GM21526 (cell line): ENCODE results near the gene RNF215.

Experiments
- ATAC-seq: cut with Tn5 transposase; IDR thresholded peaks from one replicate; pipeline ENCODE4 v1.9.1; 2021; ENCODE audit warnings: moderate library complexity; ENCODE audit not compliant: unreplicated experiment, low FRiP score

Gene RNF215

DNA sequence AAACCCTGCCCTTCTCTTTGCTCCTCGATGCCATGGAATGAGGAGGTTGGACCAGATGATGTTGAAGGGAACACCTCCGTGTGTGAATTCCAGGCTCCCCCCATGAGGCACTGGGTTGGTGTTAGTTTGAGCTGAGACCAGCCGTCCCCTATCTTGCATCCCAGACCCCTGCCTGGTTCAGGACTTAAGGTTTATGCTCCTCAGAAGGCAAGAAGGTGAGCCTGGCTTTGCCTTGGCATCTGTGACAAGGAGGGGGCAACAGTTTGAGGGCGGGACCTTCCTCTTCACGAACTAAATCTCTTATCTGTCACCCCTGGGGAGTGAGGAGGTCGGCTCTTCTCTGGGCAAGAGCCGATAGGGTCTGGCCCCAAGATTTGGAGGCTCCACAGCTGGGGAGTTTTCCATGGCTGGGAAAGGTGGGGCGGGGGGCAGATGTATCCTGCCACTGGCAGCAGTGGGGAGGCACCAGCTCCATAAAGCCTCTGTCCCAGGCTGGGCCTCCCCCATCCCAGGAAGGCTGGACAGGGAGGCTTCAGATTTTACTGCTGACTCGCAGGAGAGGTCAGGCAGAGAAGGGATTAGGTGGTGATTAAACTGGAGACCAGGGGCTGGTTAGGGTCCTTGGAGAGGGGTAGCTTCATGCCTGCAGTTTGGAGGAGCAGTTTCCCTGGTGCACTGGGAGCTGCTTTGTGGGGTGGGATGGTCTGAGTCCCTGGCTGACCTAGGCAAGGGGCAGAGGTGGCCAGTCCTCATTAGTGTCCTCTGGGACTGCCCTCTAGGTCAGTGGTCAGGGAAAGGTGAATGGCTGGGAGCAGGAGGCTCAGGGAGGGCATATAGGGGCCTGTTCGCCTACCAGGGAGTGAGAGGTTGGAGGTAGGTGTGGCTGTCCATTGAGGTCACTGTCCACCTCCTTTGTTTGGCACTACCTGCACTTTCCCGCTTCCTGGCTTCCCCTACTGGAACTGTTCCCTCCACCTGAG is 10.7 kb upstream of the RNF215 start:
- ATAC-seq = no peak

- ATAC-seq = no peak
These were observed 9.9 kb upstream of the RNF215 start, which contains the start of gene SEC14L2 for GRCh38 chr22:30396871-30397655. TSS of gene SEC14L2 (plus strand) at chr22:30397018. CDS start at chr22:30397117, 99 bp downstream.

- no peak for ATAC-seq
These were observed 6.7 kb upstream of the RNF215 start for GRCh38 chr22:30393885-30394284.

- ATAC-seq = no peak
These were observed 6.1 kb upstream of the RNF215 start for GRCh38 chr22:30393322-30393680.

- no peak for ATAC-seq
These were observed 5.6 kb upstream of the RNF215 start for GRCh38 chr22:30392661-30393321.

DNA sequence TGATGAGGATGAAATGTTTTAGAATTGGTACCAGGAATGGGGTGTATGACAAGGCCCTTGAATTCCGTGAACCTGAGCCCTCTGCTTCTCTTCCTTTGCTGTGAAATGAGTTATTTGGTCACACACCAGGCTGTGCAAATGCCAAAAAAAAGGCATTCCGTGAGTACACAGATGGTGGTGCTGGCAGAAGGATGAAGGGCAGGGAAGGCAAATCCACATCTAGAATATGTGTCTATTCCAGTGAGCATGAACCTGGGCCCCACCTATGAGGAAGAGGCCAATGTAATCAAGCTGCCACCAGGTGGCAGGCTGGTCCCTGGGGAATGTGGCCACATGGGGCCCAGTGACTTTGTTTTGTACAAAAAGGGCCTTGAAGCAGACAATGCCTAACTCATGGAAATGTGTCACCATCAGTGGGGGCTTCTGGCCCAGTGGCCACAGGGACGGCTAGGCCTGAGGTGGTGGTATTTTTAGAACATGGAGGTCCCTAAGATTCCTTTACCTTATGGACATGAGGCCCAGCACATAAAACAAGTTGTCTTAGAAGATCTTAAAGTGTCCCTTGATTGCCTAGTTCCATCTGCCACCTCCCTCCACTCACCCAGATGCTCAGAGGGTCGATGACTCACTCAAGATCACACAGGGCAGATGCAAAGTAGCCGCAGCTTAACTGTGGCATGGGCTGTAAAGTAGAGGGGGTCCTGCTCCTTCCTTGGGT is 3.9 kb upstream of the RNF215 start:
- no peak for ATAC-seq

DNA sequence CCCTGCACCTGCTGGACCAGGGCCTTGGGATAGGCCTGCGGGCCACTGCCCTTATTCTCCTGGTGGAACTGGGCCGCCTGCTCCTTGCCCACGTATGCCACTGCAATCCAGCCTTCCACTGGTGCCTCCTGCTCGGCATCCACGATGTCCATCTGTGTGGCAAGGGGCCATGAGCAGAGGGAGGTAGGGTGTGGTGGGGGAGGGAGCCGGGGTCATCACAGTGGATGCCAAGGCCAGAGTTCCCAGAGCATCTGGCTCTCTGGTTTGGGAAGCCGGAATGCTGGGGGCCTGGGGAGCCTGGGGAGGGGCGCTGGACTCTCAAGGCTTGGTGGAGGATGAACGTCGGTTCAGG is 627 bp downstream of the RNF215 start:
- no peak for ATAC-seq

DNA sequence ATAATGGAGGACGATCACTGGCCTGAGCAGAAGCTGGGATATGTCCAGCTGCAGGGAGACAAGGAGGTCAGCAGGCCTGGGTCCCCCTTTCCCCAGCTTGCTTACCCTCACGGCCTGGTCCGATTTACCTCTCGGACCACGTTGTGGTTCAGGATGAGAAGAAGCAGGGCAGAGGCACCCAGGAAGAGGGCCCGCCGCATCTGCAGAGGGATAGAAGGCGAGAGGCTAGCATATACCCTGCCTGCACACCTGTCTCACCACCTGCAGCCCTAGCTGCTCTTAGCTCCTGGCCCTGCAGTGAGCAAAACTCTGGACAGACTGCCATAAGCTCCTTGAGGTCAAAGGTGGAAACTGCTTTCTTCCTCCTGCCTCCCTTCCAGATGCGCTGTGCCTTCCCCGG is 1.3 kb downstream of the RNF215 start:
- no peak for ATAC-seq

GRCh38 chr22:30383061-30383460 is 4.2 kb downstream of the RNF215 start:
- ATAC-seq = no peak

DNA sequence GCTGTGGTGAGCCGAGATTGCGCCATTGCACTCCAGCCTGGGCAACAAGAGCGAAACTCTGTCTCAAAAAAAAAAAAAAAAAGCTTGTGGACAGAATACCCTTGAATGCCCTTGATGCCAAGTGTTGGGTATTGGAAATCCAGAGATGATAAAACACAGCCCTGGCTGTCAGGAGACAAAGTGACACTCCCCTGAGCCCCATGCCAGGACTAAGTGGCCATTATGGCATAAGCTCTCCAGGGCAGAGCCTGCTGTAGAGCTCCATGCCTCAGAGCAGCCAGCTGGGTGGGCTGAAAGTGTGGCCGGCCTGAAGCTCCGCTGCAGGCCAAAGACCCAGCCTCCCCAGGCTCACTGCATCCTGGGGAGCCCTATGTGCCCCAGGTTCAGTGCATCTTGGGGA is 4.9 kb downstream of the RNF215 start:
- no peak for ATAC-seq

- no peak for ATAC-seq
These were observed 5.9 kb downstream of the RNF215 start for GRCh38 chr22:30381264-30381663.

GRCh38 chr22:30380011-30380410 is 7.2 kb downstream of the RNF215 start:
- no peak for ATAC-seq

- no peak for ATAC-seq
These were observed 11.8 kb downstream of the RNF215 start for GRCh38 chr22:30375312-30375849.

DNA sequence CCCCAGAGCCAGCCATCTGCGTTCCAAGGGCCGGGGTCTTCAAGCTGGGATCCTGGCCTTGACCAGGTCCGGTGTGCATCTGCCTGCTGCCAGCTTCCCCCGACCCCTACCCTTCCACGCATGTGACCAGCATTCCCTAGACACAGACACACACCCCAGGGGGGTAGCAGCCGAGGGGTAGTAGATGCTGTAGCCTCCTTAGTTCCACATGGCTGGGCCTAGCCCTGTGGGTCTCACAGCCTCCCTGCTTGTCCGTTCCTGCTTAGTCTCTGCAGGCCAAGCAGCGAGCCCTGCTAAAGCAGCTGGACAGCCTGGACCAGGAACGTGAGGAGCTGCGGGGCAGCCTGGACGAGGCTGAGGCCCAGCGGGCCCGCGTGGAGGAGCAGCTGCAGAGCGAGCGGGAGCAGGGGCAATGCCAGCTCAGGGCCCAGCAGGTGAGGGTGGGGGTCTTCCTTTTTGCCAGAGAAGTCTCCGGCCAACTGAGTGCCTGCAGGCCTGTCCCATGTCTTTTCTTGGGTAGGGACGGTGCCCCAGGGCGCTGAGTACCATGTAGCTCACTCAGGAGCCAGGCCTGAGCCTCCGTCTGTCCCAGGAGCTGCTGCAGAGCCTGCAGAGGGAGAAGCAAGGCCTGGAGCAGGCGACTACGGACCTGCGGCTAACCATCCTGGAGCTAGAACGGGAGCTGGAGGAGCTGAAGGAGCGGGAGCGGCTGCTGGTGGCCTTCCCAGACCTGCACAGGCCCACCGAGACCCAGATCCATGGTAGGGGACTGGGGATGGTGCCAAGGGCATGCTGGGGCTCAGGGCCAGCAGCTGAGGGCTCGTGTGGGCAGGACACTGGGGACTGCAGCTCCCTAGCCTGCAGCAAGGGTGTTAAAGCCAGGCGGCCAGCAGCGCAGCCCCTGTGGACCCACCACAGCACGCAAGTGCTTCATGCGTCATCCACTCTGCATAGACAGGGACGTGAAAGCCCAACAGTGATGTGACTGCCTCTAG is 13.6 kb downstream of the RNF215 start:
- ATAC-seq = no peak

GRCh38 chr22:30372915-30373314 is 14.3 kb downstream of the RNF215 start:
- ATAC-seq = no peak

- ATAC-seq = no peak
These were observed 15.2 kb downstream of the RNF215 start for GRCh38 chr22:30371981-30372380.

DNA sequence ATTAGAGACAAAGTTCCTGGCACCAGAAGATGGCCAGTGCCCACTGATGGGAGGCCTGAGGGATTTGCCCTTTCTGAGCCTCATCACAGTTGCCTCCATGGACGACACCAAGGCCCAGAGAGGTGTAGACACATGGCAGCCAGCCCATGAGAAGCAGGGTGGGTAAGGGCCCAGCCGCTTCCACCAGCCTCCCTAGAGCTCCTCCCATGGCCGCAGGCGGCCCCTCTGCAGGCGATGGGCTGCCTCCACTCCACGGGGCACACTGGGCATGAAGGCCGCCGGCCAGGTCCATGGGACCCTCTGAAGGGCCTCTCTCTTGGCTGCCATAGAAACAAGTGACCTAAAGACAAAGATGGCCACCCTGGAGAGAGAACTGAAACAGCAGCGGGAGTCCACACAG is 15.9 kb downstream of the RNF215 start:
- ATAC-seq = no peak

GRCh38 chr22:30370641-30371230 is 16.5 kb downstream of the RNF215 start:
- no peak for ATAC-seq

DNA sequence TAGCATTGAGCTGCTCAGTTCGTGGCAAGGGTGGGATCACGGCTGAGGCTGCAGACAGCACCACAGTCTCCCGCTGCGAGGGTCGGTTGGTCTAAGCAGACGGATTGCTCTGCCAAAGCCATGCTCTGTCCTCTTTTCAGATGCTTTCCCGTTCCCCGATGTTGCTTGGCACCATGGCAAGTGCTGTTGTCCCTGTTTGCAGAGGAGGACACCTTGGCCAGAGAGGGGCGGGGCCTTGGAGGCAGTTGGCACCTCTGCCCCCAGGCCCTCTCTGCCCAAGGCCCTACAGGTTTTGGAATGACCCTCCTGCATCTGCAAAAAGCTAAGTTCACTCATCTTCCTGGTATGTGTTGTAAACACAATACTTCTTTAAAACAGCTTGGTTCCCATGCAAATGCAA is 18.8 kb downstream of the RNF215 start:
- no peak for ATAC-seq
